B cell (primary cell): ENCODE data around the gene NSD1. TPM values are rescaled to one million over a fixed set of nuclear protein-coding genes. Genes with fewer than 3 reads are reported as not detected.

Experiments used
- ATAC-seq: fragments of 200-7000 bp; cut with Tn5 transposase; one replicate; pipeline ENCODE4 v1.10.0; 2021; ENCODE audit warnings: low read depth, mild to moderate bottlenecking, moderate number of reproducible peaks, moderate library complexity
- CTCF ChIA-PET: fragments of 350-600 bp; sonication (Branson Sonifier 250); formaldehyde crosslinking; loops from one replicate; lab custom pipeline; 2021; ENCODE audit warnings: antibody characterized with exemption, inconsistent platforms; lab: Charles Lee
- POLR2A ChIA-PET: fragments of 350-600 bp; sonication (Branson Sonifier 250); formaldehyde crosslinking; loops from one replicate; lab custom pipeline; 2021; ENCODE audit warnings: antibody characterized with exemption; lab: Charles Lee
- DNase-seq: peaks from one replicate; pipeline ENCODE4 v3.0.0; 2013
- H2AFZ ChIP-seq: 2 replicates; pipeline ENCODE4 v1.6.1; 2012; ENCODE audit warnings: mild to moderate bottlenecking, low read depth, low read length; ENCODE audit not compliant: insufficient read depth, poor library complexity, severe bottlenecking
- H3K27ac ChIP-seq, 2 donors: 1 replicate in 1 of 2; 2 replicates in 1 of 2; pipeline ENCODE4 v1.5.1; 2012 to 2013; ENCODE audit warnings: low read length in 2 of 2, mild to moderate bottlenecking in 2 of 2, moderate library complexity in 1 of 2
- H3K27me3 ChIP-seq, 4 experiments: fragments of 200-600 bp in 1 of 4; sonication (generic) in 1 of 4; replicated peaks in 1 of 4; 1 replicate in 2 of 4; 2 replicates in 2 of 4; pipeline versions ENCODE4 v1.6.1 to v1.7.0; 2013 to 2016; ENCODE audit warnings: low read length in 3 of 4, mild to moderate bottlenecking in 2 of 4, mixed read lengths in 1 of 4, moderate library complexity in 1 of 4; ENCODE audit not compliant: insufficient read depth in 4 of 4, control insufficient read depth in 3 of 4; ENCODE audit errors: control extremely low read depth in 1 of 4
- H3K36me3 ChIP-seq, 2 experiments: replicated peaks in 1 of 2; 1 replicate in 1 of 2; 2 replicates in 1 of 2; pipeline versions ENCODE4 v1.6.1 to v1.7.1; 2013; ENCODE audit warnings: low read length in 1 of 2; ENCODE audit not compliant: insufficient read depth in 2 of 2, control insufficient read depth in 1 of 2; ENCODE audit errors: control extremely low read depth in 1 of 2, extremely low read depth in 1 of 2
- H3K4me1 ChIP-seq, 2 donors: fragments of 200-600 bp in 1 of 2; sonication (generic) in 1 of 2; 1 replicate in 1 of 2; 2 replicates in 1 of 2; pipeline versions ENCODE4 v1.5.1 to v1.6.1; 2013 to 2017; ENCODE audit warnings: low read length in 2 of 2; ENCODE audit not compliant: control insufficient read depth in 2 of 2, insufficient read depth in 2 of 2
- H3K4me2 ChIP-seq: replicated peaks from 2 replicates; pipeline ENCODE3; 2012; ENCODE audit warnings: mild to moderate bottlenecking, low read depth, low read length; ENCODE audit not compliant: poor library complexity, severe bottlenecking
- H3K4me3 ChIP-seq, 5 experiments: fragments of 200-600 bp in 1 of 5; sonication (generic) in 1 of 5; 1 replicate in 3 of 5; 2 replicates in 2 of 5; pipeline versions ENCODE4 v1.5.1 to v1.7.0; 2011 to 2016; ENCODE audit warnings: low read length in 4 of 5, mild to moderate bottlenecking in 4 of 5, low read depth in 2 of 5, control low read depth in 1 of 5, moderate library complexity in 1 of 5; ENCODE audit not compliant: insufficient read depth in 1 of 5; ENCODE audit errors: control extremely low read depth in 1 of 5, extremely low read depth in 1 of 5
- H3K79me2 ChIP-seq: fragments of 200-600 bp; sonication (generic); one replicate; pipeline ENCODE4 v1.6.0; 2016; ENCODE audit warnings: low read length; ENCODE audit not compliant: control insufficient read depth, insufficient read depth
- H3K9ac ChIP-seq: fragments of 200-600 bp; sonication (generic); 2 replicates; pipeline ENCODE4 v1.6.1; 2017; ENCODE audit warnings: mild to moderate bottlenecking, low read length, moderate library complexity
- H3K9me3 ChIP-seq, 3 donors: one replicate each; pipeline versions ENCODE4 v1.6.1 to v1.7.1; 2013; ENCODE audit warnings: low read length in 2 of 3; ENCODE audit not compliant: control insufficient read depth in 2 of 3, insufficient read depth in 1 of 3; ENCODE audit errors: control extremely low read depth in 1 of 3
- H4K20me1 ChIP-seq: 2 replicates; pipeline ENCODE4 v1.6.0; 2012; ENCODE audit warnings: mild to moderate bottlenecking, low read length; ENCODE audit not compliant: insufficient read depth, control insufficient read depth, poor library complexity, severe bottlenecking
- H3K27ac Mint-ChIP-seq: one replicate; pipeline ENCODE4 v1.8.0; 2021; ENCODE audit warnings: mixed read lengths
- H3K27me3 Mint-ChIP-seq: one replicate; pipeline ENCODE4 v1.8.0; 2021; ENCODE audit warnings: mixed read lengths
- H3K4me1 Mint-ChIP-seq: one replicate; pipeline ENCODE4 v1.8.0; 2021; ENCODE audit warnings: mixed read lengths
- H3K4me3 Mint-ChIP-seq: one replicate; pipeline ENCODE4 v1.8.0; 2021; ENCODE audit warnings: mixed read lengths
- H3K9me3 Mint-ChIP-seq: one replicate; pipeline ENCODE4 v1.8.0; 2022; ENCODE audit warnings: mixed read lengths; ENCODE audit not compliant: insufficient read depth
- EZH2 ChIP-seq: IDR thresholded peaks from 2 replicates; pipeline ENCODE4 v1.6.1; 2012; ENCODE audit warnings: borderline replicate concordance, low read depth, mild to moderate bottlenecking, moderate library complexity, low read length; ENCODE audit not compliant: insufficient read depth, poor library complexity, severe bottlenecking
- WGBS: methylation state at CpG from one replicate; pipeline ENCODE4 v1.1.5; 2013; ENCODE audit warnings: missing lambda C conversion rate; ENCODE audit not compliant: insufficient coverage; 5-methylcytosine and 5-hydroxymethylcytosine counted together
- intact Hi-C: fragments of 100-400 bp; cut with micrococcal nuclease; formaldehyde crosslinking; loops from one replicate; pipeline ENCODE4 v1.10.0; 2022
- polyA plus RNA-seq: library from polyadenylated mRNA; depleted of rRNA; stranded (reverse); fragments of >200 nt; gene quantifications from 2 replicates; pipeline ENCODE4 v1.2.3, GENCODE V29; 2012
- total RNA-seq, 2 donors: library from RNA; stranded (reverse); fragments of 120-200 nt in 1 of 2; gene quantifications; 1 replicate in 1 of 2; 2 replicates in 1 of 2; pipeline versions ENCODE4 v1.2.3 to v1.2.4, GENCODE V29; 2013 to 2022
- TF ChIP-seq, protein P1 (sequence below): fragments of 200-600 bp; IDR thresholded peaks from one replicate; pipeline ENCODE4 v1.8.0; 2022; ENCODE audit warnings: antibody characterized with exemption, mild to moderate bottlenecking

NSD1 gene
- total and polyA plus RNA-seq, 2 donors (not counting 1 experiment from before 2014, with no cell fraction given), result 10.8 to 145 TPM

DNA sequence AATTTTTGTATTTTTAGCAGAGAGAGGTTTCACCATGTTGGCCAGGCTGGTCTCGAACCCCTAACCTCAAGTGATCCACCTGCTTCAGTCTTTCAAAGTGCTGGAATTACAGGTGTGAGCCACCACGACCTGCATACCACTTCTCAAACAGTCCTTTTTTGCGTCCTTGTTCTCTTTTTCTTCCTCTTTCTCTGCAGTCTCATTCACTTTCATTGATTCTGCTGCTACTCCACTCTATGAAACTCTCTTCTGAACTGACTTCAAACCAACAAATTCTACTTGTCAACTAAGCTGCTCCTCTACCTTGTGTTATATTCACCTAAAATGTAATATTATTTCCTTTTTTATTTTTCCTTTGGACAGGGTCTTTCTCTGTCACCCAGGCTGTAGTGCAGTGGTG, 7.9 kb downstream of the NSD1 start:
- no peak overlapping the region for H3K4me3 ChIP-seq
- WGBS, result 56% methylated on average over 3 of the region's 3 CpGs
- peaks cover 23 to 24% of the 10 kb centered on the region in 2 donors for H3K4me1 ChIP-seq
- no peak overlapping the region for H3K9ac ChIP-seq
- peaks cover 53% of the 10 kb centered on the region for H4K20me1 ChIP-seq
- DNase-seq (no peak), ATAC-seq (no peak)
- peaks cover 33% of the 10 kb centered on the region for H3K4me1 Mint-ChIP-seq
- H3K27me3 ChIP-seq, result no peaks in the 10 kb centered on the region
- peaks cover 16 to 37% of the 10 kb centered on the region in 2 experiments for H3K36me3 ChIP-seq
- intact Hi-C loops, result no loop called here
- no peak for TF ChIP-seq EZH2
- TF ChIP-seq, protein P1, sequence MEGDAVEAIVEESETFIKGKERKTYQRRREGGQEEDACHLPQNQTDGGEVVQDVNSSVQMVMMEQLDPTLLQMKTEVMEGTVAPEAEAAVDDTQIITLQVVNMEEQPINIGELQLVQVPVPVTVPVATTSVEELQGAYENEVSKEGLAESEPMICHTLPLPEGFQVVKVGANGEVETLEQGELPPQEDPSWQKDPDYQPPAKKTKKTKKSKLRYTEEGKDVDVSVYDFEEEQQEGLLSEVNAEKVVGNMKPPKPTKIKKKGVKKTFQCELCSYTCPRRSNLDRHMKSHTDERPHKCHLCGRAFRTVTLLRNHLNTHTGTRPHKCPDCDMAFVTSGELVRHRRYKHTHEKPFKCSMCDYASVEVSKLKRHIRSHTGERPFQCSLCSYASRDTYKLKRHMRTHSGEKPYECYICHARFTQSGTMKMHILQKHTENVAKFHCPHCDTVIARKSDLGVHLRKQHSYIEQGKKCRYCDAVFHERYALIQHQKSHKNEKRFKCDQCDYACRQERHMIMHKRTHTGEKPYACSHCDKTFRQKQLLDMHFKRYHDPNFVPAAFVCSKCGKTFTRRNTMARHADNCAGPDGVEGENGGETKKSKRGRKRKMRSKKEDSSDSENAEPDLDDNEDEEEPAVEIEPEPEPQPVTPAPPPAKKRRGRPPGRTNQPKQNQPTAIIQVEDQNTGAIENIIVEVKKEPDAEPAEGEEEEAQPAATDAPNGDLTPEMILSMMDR, result no peak
- H3K27ac Mint-ChIP-seq, result no peak overlapping the region
- peaks cover 93% of the 10 kb centered on the region for H3K79me2 ChIP-seq
- CTCF ChIA-PET, result interaction anchor here (0.6 kb wide), 1 partner anchor 35 kb away, joined by 3 read pairs; no protein-coding TSS in a partner anchor
- H3K9me3 Mint-ChIP-seq, result no peaks in the 10 kb centered on the region
- H3K9me3 ChIP-seq, result no peaks in the 10 kb centered on the region
- no peak overlapping the region for H2AFZ ChIP-seq
- H3K27ac ChIP-seq, result no peak overlapping the region
- no peak overlapping the region for H3K4me3 Mint-ChIP-seq
- POLR2A ChIA-PET, result no interaction called here
- no peak overlapping the region for H3K4me2 ChIP-seq
- no peaks in the 10 kb centered on the region for H3K27me3 Mint-ChIP-seq

DNA sequence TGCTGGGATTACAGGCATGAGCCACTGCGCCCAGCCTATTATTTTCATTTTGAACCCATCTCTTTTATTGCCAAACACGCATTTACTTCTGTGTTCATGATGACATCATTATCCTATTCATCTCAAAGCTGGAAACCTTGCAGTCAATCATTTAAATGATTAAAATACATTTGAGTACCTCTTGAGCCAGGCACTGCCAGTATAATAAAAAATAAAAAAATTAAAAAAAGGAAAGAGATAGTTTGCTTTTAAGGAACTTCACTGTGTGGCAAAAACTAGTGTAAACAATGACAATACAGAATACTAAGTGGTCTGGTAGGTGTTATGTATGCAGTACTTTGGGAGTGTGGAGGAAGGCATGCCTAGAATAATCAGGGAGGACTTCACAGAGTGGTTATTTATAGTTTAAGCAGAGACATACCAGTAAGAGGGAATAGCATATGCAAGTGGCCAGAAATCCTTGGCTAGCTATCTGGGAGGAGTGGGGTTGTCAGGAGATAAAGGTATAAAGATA, 8.6 kb downstream of the NSD1 start:
- ATAC-seq (no peak), DNase-seq (no peak)
- Histone ChIP-seq H2AFZ (no peak overlapping the region), H3K9ac (no peak overlapping the region), H3K36me3 (peaks cover 16 to 37% of the 10 kb centered on the region in 2 experiments), H3K4me2 (no peak overlapping the region), H3K9me3 (no peaks in the 10 kb centered on the region), H4K20me1 (peaks cover 53% of the 10 kb centered on the region), H3K79me2 (peaks cover 98% of the 10 kb centered on the region), H3K27me3 (no peaks in the 10 kb centered on the region), H3K4me3 (no peak overlapping the region), H3K4me1 (peaks cover 17 to 18% of the 10 kb centered on the region in 2 donors), H3K27ac (no peak overlapping the region)
- Mint-ChIP-seq H3K27me3 (no peaks in the 10 kb centered on the region), H3K4me3 (no peak overlapping the region), H3K4me1 (peaks cover 30% of the 10 kb centered on the region), H3K27ac (peak overlapping the region; percentile 39), H3K9me3 (no peaks in the 10 kb centered on the region)
- no peak for TF ChIP-seq EZH2
- ChIA-PET POLR2A (interaction anchor here (0.6 kb wide), 1 partner anchor 54 kb away, joined by 4 read pairs; no protein-coding TSS in a partner anchor), CTCF (no interaction called here)
- 100% methylated on average over 1 of the region's 2 CpGs for WGBS
- intact Hi-C loops, result no loop called here
